Sigmoid colon (tissue), 4 donors: ENCODE measurements around the gene GGTLC1.

Source experiments
- EP300 ChIP-seq, 4 donors: sonication (generic); formaldehyde crosslinking; IDR thresholded peaks; one replicate each; pipeline ENCODE4 v1.6.1; 2017; ENCODE audit warnings: antibody characterized with exemption in 4 of 4
- POLR2A ChIP-seq, 2 donors: fragments of 450-650 bp; IDR thresholded peaks; one replicate each; pipeline ENCODE4 v1.6.1; 2016; ENCODE audit warnings: antibody characterized with exemption in 2 of 2, mild to moderate bottlenecking in 2 of 2, moderate library complexity in 2 of 2
- POLR2AphosphoS5 ChIP-seq, 4 donors: sonication (generic); formaldehyde crosslinking; IDR thresholded peaks; one replicate each; pipeline ENCODE4 v1.6.1; 2017; ENCODE audit warnings: antibody characterized with exemption in 4 of 4
- TF ChIP-seq, protein P1 (sequence below), 4 experiments: fragments of 450-650 bp in 3 of 4; fragments of 200-600 bp in 1 of 4; IDR thresholded peaks; one replicate each; pipeline ENCODE4 v1.5.1; 2016 to 2019; ENCODE audit warnings: antibody characterized with exemption in 4 of 4, mild to moderate bottlenecking in 3 of 4, moderate library complexity in 2 of 4

DNA sequence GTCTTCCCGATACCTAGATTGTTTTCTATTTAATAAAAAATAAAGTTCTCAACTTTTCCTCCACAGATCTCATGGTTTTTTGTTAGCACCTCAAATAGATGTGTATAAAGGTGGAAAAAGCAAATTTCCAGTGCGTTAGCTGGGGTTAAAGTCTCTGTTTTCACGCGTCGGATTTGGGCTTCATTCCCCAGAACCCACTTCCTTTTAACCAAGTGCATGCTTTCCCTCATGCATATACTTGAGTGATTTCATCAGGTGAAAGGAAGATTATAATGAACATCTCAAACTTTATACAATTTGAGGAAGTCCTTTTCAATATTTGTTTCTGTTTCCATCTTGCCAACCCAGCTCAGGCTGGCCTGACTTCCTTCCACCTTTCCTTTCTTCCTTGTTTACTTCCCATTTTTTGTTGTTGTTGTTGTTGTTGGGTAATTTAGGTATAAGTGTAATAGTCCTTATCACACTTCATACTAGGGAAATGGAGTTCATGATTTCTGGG lies 43.9 kb upstream of the GGTLC1 start:
- TF ChIP-seq, protein P1, sequence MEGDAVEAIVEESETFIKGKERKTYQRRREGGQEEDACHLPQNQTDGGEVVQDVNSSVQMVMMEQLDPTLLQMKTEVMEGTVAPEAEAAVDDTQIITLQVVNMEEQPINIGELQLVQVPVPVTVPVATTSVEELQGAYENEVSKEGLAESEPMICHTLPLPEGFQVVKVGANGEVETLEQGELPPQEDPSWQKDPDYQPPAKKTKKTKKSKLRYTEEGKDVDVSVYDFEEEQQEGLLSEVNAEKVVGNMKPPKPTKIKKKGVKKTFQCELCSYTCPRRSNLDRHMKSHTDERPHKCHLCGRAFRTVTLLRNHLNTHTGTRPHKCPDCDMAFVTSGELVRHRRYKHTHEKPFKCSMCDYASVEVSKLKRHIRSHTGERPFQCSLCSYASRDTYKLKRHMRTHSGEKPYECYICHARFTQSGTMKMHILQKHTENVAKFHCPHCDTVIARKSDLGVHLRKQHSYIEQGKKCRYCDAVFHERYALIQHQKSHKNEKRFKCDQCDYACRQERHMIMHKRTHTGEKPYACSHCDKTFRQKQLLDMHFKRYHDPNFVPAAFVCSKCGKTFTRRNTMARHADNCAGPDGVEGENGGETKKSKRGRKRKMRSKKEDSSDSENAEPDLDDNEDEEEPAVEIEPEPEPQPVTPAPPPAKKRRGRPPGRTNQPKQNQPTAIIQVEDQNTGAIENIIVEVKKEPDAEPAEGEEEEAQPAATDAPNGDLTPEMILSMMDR (IDR thresholded peaks at IDR 0.05) = no peak
- TF ChIP-seq POLR2A (IDR thresholded peaks at IDR 0.05) (no peak), POLR2AphosphoS5 (IDR thresholded peaks at IDR 0.05) (no peak), EP300 (IDR thresholded peaks at IDR 0.05) (no peak)
